ENCODE measurements around the gene TWF2.
"Not testable (repeated sequence)": the region's sequence is repeated elsewhere in the genome, so short reads cannot be mapped to it uniquely, and the experiment has no call there.

Gene TWF2

GRCh38 chr3:52238761-52239701 lies at the start of gene TWF2:
Gene TWF2 (minus strand): TSS chr3:52239158. CDS start chr3:52239016, 142 bp downstream.
- DNase-seq: peak; percentile 86 to 91

DNA sequence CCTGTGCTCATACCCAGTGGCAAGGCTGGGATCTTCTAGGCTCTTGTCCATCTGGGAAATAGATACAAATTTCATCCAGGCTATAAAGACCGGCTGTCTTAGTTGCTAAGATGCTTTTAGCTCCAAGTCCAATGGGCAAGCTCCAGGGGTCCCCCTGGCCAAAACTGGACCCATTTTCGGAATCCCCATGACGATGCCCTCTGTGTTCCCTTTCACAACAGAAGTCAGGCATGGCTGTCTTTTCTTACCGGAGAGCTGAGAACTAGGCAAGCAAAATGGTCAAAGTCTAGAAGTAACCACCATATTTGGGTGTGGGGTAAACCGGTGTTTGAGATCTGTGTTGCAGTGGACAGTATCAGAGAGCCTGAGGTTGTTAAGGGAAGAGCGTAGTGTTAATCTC lies 49.7 kb upstream of the TWF2 start:
- no peak for DNase-seq

GRCh38 chr3:52286777-52287110 lies 47.8 kb upstream of the TWF2 start:
- no peak for DNase-seq

- not testable (repeated sequence) for DNase-seq
Observed at GRCh38 chr3:52284051-52284450, 45.1 kb upstream of the TWF2 start.

GRCh38 chr3:52283306-52283705 lies 44.3 kb upstream of the TWF2 start:
- no peak for DNase-seq

GRCh38 chr3:52281981-52282801 lies 43.2 kb upstream of the TWF2 start:
- peak in 1 of 2 experiments; percentile 18 for DNase-seq

GRCh38 chr3:52280050-52280461 lies 41.1 kb upstream of the TWF2 start:
- DNase-seq: no peak

GRCh38 chr3:52279596-52279995 lies 40.6 kb upstream of the TWF2 start:
- no peak for DNase-seq

- DNase-seq: peak; percentile 96
Observed at GRCh38 chr3:52278510-52279069, 39.6 kb upstream of the TWF2 start, which contains the start of gene WDR82. Gene WDR82 (minus strand): TSS chr3:52278649. CDS start chr3:52278361, 288 bp downstream.

GRCh38 chr3:52277972-52278509 lies 39.1 kb upstream of the TWF2 start:
- DNase-seq: peak; percentile 42 to 48

GRCh38 chr3:52277071-52277964 lies 38.4 kb upstream of the TWF2 start:
- DNase-seq: peak; percentile 67 to 73

- not testable (repeated sequence) for DNase-seq
Observed at GRCh38 chr3:52274781-52275180, 35.8 kb upstream of the TWF2 start.

- no peak for DNase-seq
Observed at GRCh38 chr3:52272831-52273230, 33.9 kb upstream of the TWF2 start.

GRCh38 chr3:52272172-52272571 lies 33.2 kb upstream of the TWF2 start:
- not testable (repeated sequence) for DNase-seq

DNA sequence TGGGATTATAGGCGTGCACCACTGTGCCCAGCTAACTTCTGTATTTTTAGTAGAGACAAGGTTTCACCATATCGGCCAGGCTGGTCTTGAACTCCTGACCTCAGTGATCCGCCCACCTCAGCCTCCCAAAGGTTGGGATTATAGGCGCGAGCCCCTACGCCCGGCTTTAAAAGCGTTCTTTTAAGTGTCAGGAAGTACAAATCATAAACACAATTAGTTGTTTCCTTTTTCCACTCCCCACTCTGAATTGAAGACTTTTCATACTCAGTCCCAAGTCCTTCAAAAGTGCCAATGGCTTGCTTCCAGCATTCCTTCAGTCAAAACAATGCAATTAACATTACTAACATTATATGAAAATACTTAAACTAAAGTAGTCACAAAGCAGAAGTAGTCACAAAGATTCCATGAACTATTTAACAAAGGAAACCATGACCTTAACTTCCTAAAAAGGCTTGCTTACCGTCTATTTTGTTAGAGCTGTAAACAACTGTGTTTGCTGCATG lies 31.3 kb upstream of the TWF2 start:
- no peak for DNase-seq

- DNase-seq: no peak
Observed at GRCh38 chr3:52269776-52270175, 30.8 kb upstream of the TWF2 start.

DNA sequence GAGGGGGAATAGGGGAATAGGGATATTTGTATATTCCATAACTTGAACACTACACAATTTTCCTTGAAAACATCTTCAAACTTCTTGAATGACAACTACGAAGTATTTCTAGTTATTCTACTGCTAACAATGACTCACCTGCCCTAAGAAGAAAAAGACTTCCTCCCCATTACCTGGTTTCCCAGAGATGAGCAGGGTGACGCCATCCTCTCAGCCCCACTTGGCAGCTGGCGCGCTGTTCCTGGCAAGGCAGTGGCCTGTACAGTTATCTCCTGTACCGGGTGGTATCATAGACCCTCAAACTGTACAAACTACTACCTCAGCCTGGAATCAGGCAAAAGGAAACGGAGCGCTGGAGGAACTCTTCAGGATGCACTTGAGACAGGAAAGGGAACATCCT lies 29.1 kb upstream of the TWF2 start:
- peak; percentile 69 to 71 for DNase-seq

DNA sequence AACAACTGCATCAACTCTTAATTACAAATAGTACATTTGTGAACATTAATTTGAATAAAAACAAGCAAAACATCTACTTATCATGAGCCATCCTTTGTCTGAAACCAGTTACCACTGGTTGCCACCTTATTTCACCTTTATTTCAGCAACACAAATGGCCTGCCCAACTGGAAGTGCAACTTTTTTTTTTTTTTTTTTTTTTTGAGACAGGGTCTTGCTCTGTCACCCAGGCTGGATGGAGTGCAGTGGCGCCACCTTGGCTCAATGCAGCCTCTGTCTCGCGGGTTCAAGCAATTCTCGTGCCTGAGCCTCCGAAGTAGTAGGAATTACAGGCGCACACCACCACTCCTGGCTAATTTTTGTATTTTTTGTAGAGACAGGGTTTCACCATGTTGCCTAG lies 26.4 kb upstream of the TWF2 start:
- DNase-seq: no peak

DNA sequence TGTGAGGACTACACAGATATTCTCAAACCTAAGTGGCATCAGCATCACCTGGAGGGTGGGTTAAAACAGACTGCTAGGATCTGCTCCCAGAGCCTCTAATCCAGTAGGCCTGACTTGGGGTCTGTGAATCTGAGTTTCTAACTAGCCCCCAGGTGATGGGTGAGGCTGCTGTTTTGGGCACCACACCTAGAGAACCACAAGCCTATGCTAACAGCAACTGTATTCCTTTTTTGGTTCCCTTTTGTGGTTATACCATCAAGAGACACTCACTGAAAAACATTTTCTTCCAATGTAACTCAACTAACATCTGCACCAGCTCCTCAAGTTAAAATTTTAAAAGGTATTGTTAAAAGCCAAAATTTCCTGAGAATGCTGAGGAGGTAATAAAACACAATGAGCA lies 23.5 kb upstream of the TWF2 start:
- no peak for DNase-seq

DNA sequence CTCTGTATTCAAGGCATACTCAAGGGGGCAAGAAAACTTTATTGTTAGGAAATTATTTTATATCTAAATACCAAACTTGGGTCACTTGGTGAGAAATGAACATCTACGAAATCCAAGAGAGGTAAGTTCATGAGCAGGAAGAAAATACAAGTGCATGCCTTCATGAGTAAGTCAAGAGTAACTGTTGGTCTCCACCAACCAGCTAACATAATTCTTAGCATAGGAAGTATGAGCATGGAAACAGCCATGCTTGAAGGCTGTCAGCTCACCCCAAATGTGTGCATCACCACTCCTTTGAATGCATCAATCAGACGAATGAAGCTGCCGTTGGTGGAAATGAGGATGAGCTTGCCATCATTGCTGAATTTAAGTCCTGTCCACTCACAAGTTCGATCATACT lies 20.5 kb upstream of the TWF2 start:
- no peak for DNase-seq

- DNase-seq: no peak
Observed at GRCh38 chr3:52259035-52259434, 20.1 kb upstream of the TWF2 start.

GRCh38 chr3:52257911-52258310 lies 19.0 kb upstream of the TWF2 start:
- no peak for DNase-seq
